IMR-90 (cell line): ENCODE results near the gene AHNAK. TPM values are rescaled to one million over a fixed set of nuclear protein-coding genes. Genes with fewer than 3 reads are reported as not detected.
A peak's percentile ranks its signal among the peaks of the same experiment; 100 is the strongest.

Source experiments
- ATAC-seq: fragments of 200-7000 bp; cut with Tn5 transposase; 2 replicates; pipeline ENCODE4 v1.9.1; 2020; ENCODE audit warnings: low read depth, mild to moderate bottlenecking, moderate library complexity
- BruUV-seq: library from RNA; stranded (reverse); fragments of 400-500 nt; replicated peaks from 2 replicates; lab custom pipeline; 2021; lab: Mats Ljungman, UMichigan
- CTCF ChIA-PET: fragments of 300-600 bp; formaldehyde crosslinking; extraction: SDS; loops from one replicate; lab custom pipeline; 2021; ENCODE audit warnings: antibody characterized with exemption; lab: Yijun Ruan, JAX
- POLR2A ChIA-PET: fragments of 300-600 bp; sonication (Branson Sonifier 250); formaldehyde crosslinking; loops from one replicate; lab custom pipeline; 2022; ENCODE audit warnings: antibody characterized with exemption; ENCODE audit not compliant: unreplicated experiment; lab: Charles Lee
- DNase-seq: peaks from one replicate; pipeline ENCODE4 v3.0.0; 2013
- H2AFZ ChIP-seq: replicated peaks from 2 replicates; pipeline ENCODE3; 2013; ENCODE audit warnings: low read length, mild to moderate bottlenecking; ENCODE audit not compliant: poor library complexity
- H2AK5ac ChIP-seq: 2 replicates; pipeline ENCODE4 v1.6.1; 2013; ENCODE audit warnings: low read depth, low read length, inconsistent platforms
- H2AK9ac ChIP-seq: replicated peaks from 2 replicates; pipeline ENCODE3; 2013; ENCODE audit warnings: mild to moderate bottlenecking, low read depth, low read length, moderate library complexity; ENCODE audit not compliant: poor library complexity
- H2BK120ac ChIP-seq: 2 replicates; pipeline ENCODE4 v1.6.1; 2013; ENCODE audit warnings: low read depth, low read length, inconsistent platforms
- H2BK15ac ChIP-seq: 3 replicates; pipeline ENCODE4 v1.6.1; 2013; ENCODE audit warnings: low read depth, low read length, inconsistent platforms
- H2BK20ac ChIP-seq: 2 replicates; pipeline ENCODE4 v1.6.1; 2013; ENCODE audit warnings: low read depth, mild to moderate bottlenecking, inconsistent platforms, low read length, moderate library complexity
- H2BK5ac ChIP-seq: 2 replicates; pipeline ENCODE4 v1.6.1; 2013; ENCODE audit warnings: mild to moderate bottlenecking, low read depth, low read length, inconsistent platforms; ENCODE audit not compliant: poor library complexity, severe bottlenecking
- H3K14ac ChIP-seq: replicated peaks from 2 replicates; pipeline ENCODE4 v1.6.1; 2013; ENCODE audit warnings: low read depth, low read length, inconsistent platforms
- H3K18ac ChIP-seq: 2 replicates; pipeline ENCODE4 v1.6.1; 2013; ENCODE audit warnings: low read depth, low read length, control low read depth
- H3K23ac ChIP-seq: 2 replicates; pipeline ENCODE4 v1.6.1; 2013; ENCODE audit warnings: low read depth, low read length, inconsistent platforms
- H3K27ac ChIP-seq: 2 replicates; pipeline ENCODE4 v1.5.1; 2013; ENCODE audit warnings: mild to moderate bottlenecking, control low read depth, low read length; ENCODE audit not compliant: insufficient read depth
- H3K27me3 ChIP-seq: 2 replicates; pipeline ENCODE4 v1.6.1; 2013; ENCODE audit warnings: low read length; ENCODE audit not compliant: control insufficient read depth, insufficient read depth
- H3K36me3 ChIP-seq: 2 replicates; pipeline ENCODE4 v1.6.1; 2013; ENCODE audit warnings: low read length, mixed read lengths; ENCODE audit not compliant: control insufficient read depth, insufficient read depth
- H3K4ac ChIP-seq: 2 replicates; pipeline ENCODE4 v1.6.1; 2013; ENCODE audit warnings: low read depth, low read length, inconsistent platforms
- H3K4me1 ChIP-seq: 2 replicates; pipeline ENCODE4 v1.6.1; 2013; ENCODE audit warnings: low read length, mixed read lengths; ENCODE audit not compliant: control insufficient read depth, insufficient read depth
- H3K4me2 ChIP-seq: 2 replicates; pipeline ENCODE4 v1.6.1; 2013; ENCODE audit warnings: low read depth, mild to moderate bottlenecking, control low read depth, low read length, moderate library complexity
- H3K4me3 ChIP-seq: 2 replicates; pipeline ENCODE4 v1.5.1; 2013; ENCODE audit warnings: low read depth, mild to moderate bottlenecking, control low read depth, low read length, moderate library complexity; ENCODE audit not compliant: insufficient read depth
- H3K56ac ChIP-seq: 2 replicates; pipeline ENCODE4 v1.6.1; 2013; ENCODE audit warnings: low read length, inconsistent platforms; ENCODE audit not compliant: insufficient read depth; ENCODE audit errors: extremely low read depth
- H3K79me1 ChIP-seq, 2 experiments: 2 replicates each; pipeline ENCODE4 v1.6.1; 2013; ENCODE audit warnings: low read length in 2 of 2, inconsistent platforms in 1 of 2, low read depth in 1 of 2
- H3K9ac ChIP-seq: 2 replicates; pipeline ENCODE4 v1.6.1; 2013; ENCODE audit warnings: low read depth, low read length, control low read depth
- H3K9me1 ChIP-seq: 2 replicates; pipeline ENCODE4 v1.6.1; 2013; ENCODE audit warnings: low read length, inconsistent platforms; ENCODE audit not compliant: insufficient read depth
- H3K9me3 ChIP-seq: 2 replicates; pipeline ENCODE4 v1.6.1; 2013; ENCODE audit warnings: low read length; ENCODE audit not compliant: control insufficient read depth, insufficient read depth
- H4K20me1 ChIP-seq: 2 replicates; pipeline ENCODE4 v1.6.1; 2013; ENCODE audit warnings: low read length, inconsistent platforms; ENCODE audit not compliant: insufficient read depth
- H4K5ac ChIP-seq: 2 replicates; pipeline ENCODE4 v1.6.1; 2013; ENCODE audit warnings: mild to moderate bottlenecking, low read depth, low read length, control low read depth
- H4K8ac ChIP-seq, 2 experiments: 2 replicates each; pipeline ENCODE4 v1.6.1; 2013; ENCODE audit warnings: low read depth in 2 of 2, low read length in 2 of 2, control low read depth in 1 of 2, inconsistent platforms in 1 of 2
- H4K91ac ChIP-seq: 2 replicates; pipeline ENCODE4 v1.6.1; 2013; ENCODE audit warnings: low read depth, low read length, inconsistent platforms; ENCODE audit not compliant: insufficient read depth
- CEBPB ChIP-seq: IDR thresholded peaks from 2 replicates; pipeline ENCODE4 v1.6.1; 2012; ENCODE audit warnings: low read depth, low read length, improper control_type of control experiment
- CTCF ChIP-seq: conservative IDR thresholded peaks from 2 replicates; pipeline ENCODE4 v1.5.1; 2012; ENCODE audit warnings: mild to moderate bottlenecking, low read depth, low read length, improper control_type of control experiment
- NFE2L2 ChIP-seq: fragments of 150-350 bp; IDR thresholded peaks from 2 replicates; pipeline ENCODE4 v1.6.1; 2016; ENCODE audit warnings: low read depth, mild to moderate bottlenecking, low read length
- SMC3 ChIP-seq: fragments of 150-350 bp; IDR thresholded peaks from 2 replicates; pipeline ENCODE4 v1.6.1; 2016; ENCODE audit warnings: low read depth, mild to moderate bottlenecking, antibody characterized with exemption, low read length, moderate library complexity
- WGBS, 2 experiments: methylation state at CpG; one replicate each; pipeline versions ENCODE4 v1.1.5 to v1.1.7; 2013; ENCODE audit warnings: missing lambda C conversion rate in 2 of 2; ENCODE audit not compliant: insufficient read length in 1 of 2; ENCODE audit errors: extremely low coverage in 2 of 2; 5-methylcytosine and 5-hydroxymethylcytosine counted together
- dilution Hi-C: fragments of 300-500 bp; cut with HindIII; formaldehyde crosslinking; loops from one replicate; pipeline ENCODE4 v1.14.3; 2018; ENCODE audit warnings: low sequenced_read_pairs; ENCODE audit not compliant: unreplicated experiment
- in situ Hi-C: fragments of 300-500 bp; cut with MboI; formaldehyde crosslinking; loops from 3 replicates; pipeline ENCODE4 v1.14.3; 2019; ENCODE audit warnings: low sequenced_read_pairs, inconsistent platforms, mixed read lengths
- intact Hi-C: fragments of 100-400 bp; cut with micrococcal nuclease; formaldehyde crosslinking; loops from 2 replicates; pipeline ENCODE4 v1.10.0; 2022
- polyA plus RNA-seq, 3 experiments: library from polyadenylated mRNA; depleted of rRNA; stranded (reverse); fragments of >200 nt; gene quantifications; 2 replicates each; pipeline ENCODE4 v1.2.3, GENCODE V29; 2012; ENCODE audit warnings: low replicate concordance in 1 of 3
- total RNA-seq: library from RNA; depleted of rRNA; stranded (reverse); fragments of >200 nt; gene quantifications from 2 replicates; pipeline ENCODE4 v1.2.3, GENCODE V29; 2012

Gene AHNAK
- total and polyA plus RNA-seq, 2 of the 4 experiments (the other 2 are of a cell fraction), result 95.1 to 695 TPM

GRCh38 chr11:62410972-62411371, 135.6 kb downstream of the AHNAK start:
- no peak overlapping the region for H3K4me3 ChIP-seq
- H3K9me3 ChIP-seq, result no peaks in the 10 kb centered on the region
- POLR2A ChIA-PET, result no interaction called here
- no peaks in the 10 kb centered on the region for H4K20me1 ChIP-seq
- dilution Hi-C loops, result no loop called here
- H2AK5ac ChIP-seq, result no peak overlapping the region
- CTCF ChIA-PET, result no interaction called here
- no peak overlapping the region for H3K23ac ChIP-seq
- no peak overlapping the region for H2BK15ac ChIP-seq
- H2BK20ac ChIP-seq, result no peak overlapping the region
- no peaks in the 10 kb centered on the region for H3K9me1 ChIP-seq
- H4K5ac ChIP-seq, result no peak overlapping the region
- no peak overlapping the region for H2BK5ac ChIP-seq
- H3K79me1 ChIP-seq, result no peaks in the 10 kb centered on the region
- H3K36me3 ChIP-seq, result no peaks in the 10 kb centered on the region
- BruUV-seq, result no TSS peak
- peak overlapping the region; percentile 11 for H2AFZ ChIP-seq
- no peaks in the 10 kb centered on the region for H3K4me1 ChIP-seq
- no peak for TF ChIP-seq NFE2L2
- TF ChIP-seq CTCF, result no peak
- no peak for TF ChIP-seq CEBPB
- no peak for TF ChIP-seq SMC3
- intact Hi-C loops, result no loop called here
- H2BK120ac ChIP-seq, result no peak overlapping the region
- H2AK9ac ChIP-seq, result no peak overlapping the region
- no peak overlapping the region for H3K4me2 ChIP-seq
- DNase-seq (no peak), ATAC-seq (no peak)
- H3K27me3 ChIP-seq, result no peaks in the 10 kb centered on the region
- H4K91ac ChIP-seq, result no peak overlapping the region
- 60% methylated on average over 2 of the region's 8 CpGs; no CpG with 5 or more reads in 1 of the 2 experiments for WGBS, 2 experiments
- no peak overlapping the region for H3K56ac ChIP-seq
- H3K27ac ChIP-seq, result no peak overlapping the region
- in situ Hi-C loops, result no loop called here
- H3K18ac ChIP-seq, result no peak overlapping the region
- H3K14ac ChIP-seq, result no peak overlapping the region
- no peak overlapping the region for H3K9ac ChIP-seq
- no peak overlapping the region for H4K8ac ChIP-seq
- no peak overlapping the region for H3K4ac ChIP-seq
